NK-92 (cell line): Measurements from ENCODE around the gene ATP5ME.

Experiments
- DNase-seq: peaks from one replicate; lab custom pipeline; 2025; ENCODE audit not compliant: unreplicated experiment; lab: John Stamatoyannopoulos, UW

Gene ATP5ME

DNA sequence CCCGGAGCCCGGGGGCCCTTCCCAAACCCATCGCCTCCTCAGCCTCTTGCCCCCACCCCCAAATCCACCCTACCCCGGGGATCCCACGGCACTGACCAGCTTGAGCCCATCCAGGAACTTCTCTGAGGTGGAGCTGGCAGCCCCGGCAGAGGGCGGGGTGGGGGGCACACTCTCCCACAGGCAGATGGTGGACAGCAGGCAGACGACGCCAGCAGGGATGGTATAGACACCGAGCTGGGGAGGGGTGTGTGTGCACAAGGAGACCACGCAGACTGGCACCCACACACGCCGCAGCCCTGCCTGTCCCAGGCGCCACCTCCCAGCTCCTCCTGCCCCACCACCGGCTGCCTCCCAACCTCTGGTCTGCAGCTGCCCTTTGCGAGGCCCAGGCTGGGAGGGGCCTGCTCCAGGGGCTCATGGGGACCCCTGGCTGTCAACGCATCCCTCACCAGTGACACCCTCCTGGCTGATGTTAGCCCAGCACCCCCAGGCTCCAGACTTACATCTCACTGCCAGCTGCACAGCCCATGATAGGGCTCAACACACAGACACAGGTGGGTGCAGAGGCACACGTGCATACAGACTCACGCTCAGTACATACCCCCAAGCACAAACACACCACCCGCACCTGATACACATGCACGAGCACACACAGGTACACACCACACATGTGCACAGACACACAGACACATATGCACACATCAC is 10.7 kb upstream of the ATP5ME start:
- no peak for DNase-seq

DNA sequence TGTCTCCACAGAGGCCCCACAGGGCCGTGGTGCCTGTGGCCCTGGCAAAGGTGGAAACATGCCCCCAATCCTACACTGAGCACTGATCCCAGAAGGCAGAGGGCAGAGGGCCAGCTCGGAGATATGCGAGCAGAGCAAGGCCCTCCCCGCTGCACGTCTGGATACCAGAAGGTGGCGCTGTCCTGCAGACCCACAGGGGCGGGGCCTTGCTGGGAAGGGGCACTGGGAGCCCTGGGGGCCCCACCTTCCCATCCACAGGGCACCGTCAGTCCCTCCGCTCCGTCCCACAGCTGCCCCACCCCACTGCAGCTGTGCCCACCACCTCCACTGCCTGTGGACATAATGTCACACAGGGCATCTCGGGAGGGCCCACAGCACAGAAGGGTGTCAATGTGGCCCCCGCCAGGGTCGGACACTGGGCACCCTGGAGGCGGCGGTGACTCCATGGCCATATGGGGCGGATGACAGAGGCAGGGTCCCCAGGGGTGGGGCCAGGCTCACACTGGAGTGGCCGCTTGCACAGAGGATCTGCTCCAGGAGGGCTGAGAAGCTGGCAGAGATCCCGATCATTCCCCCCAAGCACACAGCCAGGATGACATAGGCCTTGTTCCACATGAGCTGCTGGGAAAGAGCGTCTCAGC is 10.0 kb upstream of the ATP5ME start:
- DNase-seq = no peak

DNA sequence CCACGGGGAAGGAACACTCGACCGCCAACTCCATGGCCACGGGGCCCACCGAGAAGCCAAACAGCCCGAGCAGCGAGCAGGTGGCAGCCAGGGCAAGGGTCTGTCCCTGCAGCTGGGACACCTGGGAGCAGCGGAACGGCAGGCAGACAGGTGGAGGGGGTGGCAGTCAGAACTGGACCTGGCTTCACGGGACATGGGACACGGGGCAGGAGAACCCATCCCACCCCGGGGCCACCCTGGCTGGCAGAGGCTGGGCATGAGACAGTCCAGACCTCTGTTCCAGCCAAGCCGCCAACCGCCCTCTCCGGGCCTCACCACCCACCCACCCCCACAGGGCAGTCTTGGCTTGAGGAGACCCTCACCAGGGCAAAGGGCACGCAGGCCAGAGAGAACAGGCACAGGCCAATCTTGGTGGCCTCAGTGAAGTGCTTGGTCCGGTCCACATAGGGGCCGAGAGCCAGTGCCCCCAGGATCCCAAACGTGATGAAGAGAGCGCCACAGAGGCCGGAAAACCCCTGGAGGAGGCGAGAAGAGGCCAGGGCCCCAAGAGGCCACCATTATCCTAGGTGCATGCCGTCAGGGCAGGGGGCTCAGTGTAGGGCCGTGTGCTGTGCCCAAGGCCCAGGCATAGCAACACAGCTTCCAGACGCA is 9.3 kb upstream of the ATP5ME start:
- no peak for DNase-seq

DNA sequence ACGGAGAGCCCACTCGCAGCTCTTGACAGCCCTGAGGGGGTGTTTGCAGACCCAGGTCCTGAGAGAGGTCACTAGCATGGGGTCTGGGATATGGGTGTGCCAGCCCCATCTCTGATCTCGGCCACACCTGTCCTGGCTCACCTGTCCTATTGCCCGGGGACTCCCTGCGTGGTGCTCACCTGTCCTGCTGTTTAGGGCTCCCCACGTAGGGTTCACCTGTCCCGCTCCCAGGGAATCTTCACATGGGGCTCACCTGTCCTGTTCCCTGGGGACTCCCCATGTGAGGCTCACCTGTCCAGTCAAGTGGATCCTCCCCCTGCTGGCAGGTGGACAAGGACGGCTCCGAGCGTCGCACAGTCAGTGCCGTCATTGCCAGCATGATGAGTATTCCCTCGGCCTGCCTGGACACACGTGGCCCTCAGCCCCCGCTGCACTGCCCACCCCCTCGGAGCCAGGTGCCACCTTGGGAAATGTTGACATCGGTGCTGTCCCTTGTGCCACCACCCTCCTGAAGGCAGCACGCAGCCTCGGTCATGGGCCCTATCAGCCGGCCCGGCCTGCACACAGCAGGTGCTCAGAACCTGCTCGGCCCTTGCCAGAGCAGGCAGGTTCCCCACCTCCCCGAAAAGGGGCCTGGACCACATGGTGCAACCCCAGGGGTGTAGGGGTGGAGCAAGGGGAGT is 8.6 kb upstream of the ATP5ME start:
- DNase-seq = no peak

DNA sequence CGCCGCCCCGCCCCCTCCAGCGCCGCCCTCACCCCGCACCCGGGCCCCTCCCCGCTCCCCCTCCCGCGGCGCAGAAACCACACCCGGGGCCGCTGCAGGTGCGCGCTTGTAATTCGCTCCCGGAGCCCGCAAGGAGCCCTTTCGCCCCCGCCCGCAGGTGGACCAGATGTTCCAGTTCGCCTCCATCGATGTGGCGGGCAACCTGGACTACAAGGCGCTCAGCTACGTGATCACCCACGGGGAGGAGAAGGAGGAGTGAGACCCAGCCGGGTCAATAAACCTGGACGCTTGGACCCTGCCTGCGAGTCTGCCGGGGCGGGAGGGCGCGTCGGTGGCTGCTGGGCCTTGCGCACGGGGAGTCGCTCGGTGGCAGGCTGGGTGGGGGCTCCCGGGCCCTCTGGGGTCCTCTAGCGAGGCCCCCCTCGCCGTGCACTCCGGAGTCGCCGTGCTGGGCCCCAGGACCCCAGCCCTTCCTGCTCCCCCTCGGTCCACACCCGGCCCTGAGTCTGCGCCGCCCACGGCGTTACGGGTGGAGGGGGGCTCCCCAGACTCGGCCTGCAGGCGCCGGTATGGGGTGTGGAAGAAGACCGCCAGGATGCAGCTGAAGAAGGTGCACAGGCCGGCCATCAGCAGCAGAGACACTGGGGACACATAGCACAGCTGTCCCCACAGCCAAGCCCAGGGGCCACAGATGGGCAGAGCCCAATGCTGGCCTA is 7.8 kb upstream of the ATP5ME start:
- DNase-seq = no peak

DNA sequence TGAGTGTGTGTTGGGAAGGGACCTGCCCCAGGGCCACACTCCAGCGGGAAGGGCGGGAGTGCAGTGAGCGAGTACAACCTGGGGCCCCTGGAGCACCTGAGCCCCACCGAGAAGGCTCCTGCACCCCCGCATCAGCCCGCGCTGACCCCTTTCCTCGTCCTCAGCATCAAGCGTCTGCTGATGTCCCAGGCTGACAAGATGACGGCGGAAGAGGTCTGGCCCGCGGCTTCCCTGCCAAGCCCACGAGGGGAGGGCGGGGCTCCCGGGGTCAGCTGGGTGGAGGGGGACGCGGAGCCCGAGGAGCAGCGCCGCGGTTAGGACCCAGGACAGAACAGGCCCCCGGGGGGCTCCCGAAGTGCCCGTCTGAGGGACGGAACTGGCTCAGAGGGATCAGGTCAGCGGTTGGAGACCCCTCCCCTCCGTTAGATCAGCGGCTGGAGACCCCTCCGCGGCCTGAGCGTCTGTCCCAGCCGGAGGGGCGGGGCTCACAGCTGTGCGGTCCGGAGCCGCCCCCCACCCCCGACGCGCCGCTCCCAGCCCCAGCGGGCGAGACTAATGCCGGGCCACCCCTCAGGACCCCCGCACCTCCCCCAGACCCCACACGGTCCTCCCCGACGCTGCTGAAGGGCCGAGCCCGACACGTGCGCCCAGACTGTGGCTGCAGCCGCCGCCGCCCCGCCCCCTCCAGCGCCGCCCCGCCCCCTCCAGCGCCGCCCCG is 7.0 kb upstream of the ATP5ME start:
- no peak for DNase-seq

DNA sequence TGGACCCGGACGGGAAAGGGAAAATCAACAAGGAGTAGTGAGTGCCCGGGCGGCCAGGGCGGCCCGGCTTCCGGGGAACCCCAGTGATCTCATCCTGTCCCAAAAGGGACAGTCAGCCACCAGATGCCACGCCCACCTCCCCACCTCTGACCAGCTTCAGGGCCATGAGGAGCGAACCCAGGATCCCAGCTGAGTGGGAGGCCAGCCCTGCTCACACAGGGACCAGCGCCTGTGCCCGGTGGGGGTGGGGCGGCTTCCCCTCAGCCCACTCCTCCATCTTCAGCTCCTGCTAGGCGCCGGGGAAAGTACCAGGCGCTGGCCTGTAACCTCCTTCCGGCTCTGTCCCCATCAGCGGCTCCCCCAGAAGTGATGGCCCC is 6.5 kb upstream of the ATP5ME start:
- no peak for DNase-seq

DNA sequence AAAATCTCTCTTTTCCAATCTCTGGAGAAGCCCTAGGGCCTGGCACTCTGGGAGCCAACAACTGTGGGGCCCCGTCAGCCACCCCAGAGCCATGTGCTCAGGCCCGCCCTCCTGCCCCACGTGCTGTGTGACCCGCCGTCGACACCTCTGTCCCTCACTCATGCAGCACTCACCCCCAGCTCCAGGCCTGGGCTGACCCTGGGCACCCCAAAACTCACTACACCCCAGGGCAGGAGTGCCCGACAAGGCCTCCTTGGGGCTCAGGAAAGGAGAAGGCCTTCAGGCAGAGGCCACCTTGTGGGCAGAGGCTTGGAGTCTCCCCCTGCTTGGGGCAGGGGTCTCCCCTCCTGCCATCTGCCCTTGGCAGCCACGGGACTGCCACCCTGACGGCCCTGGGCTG is 6.0 kb upstream of the ATP5ME start:
- DNase-seq = no peak

DNA sequence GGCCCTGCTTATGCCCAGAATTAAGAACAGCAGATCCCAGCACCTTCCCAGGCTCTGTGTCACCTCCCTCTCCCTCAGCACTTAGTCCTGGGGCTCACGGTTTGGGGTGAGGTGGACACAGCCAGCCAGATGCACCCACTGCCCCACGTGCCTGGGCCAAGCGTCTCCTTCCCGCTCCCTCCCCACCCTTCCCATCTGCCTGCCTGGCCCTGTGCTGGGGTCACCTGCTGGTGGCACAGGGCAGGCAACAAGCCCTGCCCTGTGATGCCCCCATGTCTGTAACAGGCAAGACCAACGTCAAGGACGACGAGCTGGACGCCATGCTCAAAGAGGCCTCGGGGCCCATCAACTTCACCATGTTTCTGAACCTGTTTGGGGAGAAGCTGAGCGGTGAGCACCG is 5.6 kb upstream of the ATP5ME start:
- DNase-seq = no peak

DNA sequence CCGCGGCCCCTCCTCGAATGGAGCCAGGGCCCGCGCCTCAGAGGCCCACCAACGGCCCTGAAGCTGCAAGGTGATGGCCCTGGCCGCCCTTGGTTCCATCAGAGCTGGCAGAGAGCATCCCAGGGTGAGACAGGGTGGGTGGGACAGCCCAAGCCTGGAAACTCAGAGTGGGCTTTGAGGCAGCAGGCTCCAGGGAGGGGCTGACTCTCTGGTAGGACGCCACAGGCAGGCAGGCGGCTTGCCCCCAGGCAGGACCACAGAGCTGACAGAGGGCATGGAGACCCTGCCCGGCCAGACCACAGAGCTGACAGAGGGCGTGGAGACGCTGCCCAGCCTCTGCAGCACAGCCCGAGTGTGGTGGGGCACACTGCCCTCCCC is 5.0 kb upstream of the ATP5ME start:
- DNase-seq = no peak

DNA sequence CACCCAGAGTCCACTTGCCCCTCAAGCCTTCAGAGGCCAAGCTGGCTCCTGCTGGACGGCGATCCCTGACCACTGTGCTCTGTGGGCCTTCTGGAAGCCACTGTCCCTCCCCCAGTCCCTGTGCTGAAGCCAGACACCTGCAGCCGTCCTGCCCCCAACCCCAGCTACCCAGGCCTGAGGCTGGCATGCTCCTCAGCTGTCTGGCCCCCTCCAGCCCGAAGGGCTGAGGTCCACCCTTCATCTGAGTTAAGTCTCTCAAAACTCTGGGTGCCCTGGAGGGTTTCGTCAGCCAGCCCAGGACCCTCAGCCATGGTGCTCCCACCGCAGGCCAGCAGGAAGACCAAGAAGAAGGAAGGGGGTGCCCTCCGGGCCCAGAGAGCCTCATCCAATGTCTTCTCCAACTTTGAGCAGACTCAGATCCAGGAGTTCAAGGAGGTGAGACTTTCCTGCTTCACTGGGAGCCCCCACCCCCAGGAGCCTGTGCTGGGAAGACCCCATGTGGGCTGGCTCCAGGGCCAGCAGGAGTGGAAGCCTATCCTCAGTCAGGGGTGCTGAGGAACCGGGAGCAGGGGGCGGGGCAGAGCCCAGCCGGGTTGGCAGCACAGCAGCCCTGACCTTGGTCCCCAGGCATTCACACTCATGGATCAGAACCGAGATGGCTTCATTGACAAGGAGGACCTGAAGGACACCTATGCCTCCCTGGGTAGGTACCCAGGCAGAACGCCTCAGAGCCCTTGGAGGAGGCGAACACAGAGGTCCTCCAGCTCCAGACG is 4.4 kb upstream of the ATP5ME start:
- no peak for DNase-seq

DNA sequence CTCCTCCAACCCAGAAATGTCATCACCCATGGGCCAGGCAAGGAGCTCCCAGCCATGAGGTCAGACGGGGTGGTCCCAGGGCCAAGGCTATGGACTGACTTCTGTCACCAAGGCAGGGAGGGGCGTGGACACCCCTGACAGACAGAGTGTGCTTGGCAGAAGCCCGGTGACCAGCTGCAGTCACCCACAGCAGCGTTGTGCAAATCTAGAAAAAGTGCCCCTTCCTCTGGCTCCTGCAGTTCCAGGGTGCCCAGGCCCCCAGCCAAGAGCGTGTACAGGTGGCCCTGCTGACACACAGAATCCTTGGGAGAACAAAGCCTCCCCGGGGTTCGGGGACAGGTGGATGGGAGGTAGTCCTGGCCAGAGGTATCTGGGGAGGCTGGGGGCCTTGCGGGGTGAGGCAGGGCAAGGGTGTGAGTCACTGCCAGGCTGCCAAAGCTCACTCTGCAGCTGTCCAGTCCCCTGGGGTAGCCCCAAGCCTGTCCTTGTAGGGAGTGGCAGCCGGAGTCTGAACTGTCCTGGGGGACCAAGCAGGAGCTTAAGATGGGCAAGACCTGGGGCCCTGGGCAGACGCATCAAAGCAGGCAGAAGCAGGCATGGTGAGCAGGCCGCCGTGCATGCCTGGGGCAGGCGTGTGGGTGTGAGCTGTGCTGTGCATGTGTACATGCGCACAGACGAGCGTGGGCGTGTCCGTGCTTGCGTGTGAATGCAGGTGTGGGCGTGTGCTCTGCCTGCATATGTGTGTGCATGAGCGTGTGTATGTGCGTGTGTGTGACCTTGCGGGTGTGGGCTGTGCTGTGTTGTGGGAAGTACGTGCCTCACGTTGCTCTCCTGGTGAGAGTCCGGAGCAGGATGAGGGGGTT is 3.6 kb upstream of the ATP5ME start:
- DNase-seq = no peak

DNA sequence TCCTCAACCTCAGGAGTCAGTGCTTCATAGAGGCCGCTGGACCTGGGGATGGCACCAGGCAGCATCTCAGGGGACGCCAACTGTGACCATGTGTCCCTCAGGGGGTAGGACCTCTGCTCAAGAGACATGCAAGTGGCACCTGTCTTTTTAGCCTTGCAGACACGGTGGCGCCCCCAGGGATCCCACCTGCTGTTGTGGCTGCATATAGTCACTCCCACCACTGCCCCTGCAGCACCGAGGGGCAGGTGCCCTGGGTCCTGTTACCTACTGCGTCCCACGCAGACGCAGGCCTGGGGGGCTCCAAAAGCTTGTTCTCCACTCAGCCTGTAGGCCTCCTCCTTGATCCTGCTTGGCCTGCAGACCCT is 2.8 kb upstream of the ATP5ME start:
- no peak for DNase-seq

DNA sequence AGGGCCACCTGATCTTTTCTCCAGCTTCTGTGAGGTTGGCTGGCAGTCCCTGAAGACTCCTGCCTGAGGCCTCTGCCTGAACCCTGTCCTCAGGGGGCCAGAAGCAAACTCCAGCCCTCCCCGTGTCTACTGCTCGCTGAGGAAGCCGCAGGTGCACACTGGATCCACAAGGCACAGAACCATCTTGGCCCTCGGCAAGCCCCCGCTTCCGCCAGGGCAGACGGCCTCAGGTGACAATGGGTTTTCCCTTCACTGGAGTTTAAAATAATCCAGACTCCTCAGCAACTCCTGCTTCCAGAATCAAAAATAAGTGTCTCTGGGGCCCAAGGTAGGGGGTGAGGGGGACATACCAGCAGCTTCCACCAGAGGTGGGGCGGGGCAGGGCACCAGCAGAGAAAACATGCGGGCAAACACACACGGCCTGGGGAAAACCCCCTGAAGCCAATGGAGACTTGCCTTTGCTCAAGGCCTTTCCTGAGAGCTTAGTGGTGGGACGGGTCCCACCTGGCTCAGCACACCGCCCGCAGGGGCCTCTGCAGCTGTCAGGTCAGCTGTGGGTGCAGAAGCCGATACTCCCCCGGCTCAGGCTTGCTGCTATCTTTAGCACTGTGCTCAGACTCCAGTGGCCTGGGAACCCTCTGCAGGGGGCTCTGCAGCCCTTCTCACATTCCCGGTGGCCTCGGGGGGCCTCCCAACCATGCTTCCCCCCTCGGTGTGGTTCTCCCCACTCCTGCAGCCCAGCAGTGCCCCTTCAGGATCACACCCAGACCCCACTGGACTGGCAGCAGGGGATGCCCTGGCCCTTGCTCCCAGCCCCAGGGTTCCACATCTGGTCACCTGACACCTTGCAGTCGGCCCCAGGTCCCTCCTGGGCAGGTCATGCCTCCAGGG is 2.1 kb upstream of the ATP5ME start:
- DNase-seq = no peak

DNA sequence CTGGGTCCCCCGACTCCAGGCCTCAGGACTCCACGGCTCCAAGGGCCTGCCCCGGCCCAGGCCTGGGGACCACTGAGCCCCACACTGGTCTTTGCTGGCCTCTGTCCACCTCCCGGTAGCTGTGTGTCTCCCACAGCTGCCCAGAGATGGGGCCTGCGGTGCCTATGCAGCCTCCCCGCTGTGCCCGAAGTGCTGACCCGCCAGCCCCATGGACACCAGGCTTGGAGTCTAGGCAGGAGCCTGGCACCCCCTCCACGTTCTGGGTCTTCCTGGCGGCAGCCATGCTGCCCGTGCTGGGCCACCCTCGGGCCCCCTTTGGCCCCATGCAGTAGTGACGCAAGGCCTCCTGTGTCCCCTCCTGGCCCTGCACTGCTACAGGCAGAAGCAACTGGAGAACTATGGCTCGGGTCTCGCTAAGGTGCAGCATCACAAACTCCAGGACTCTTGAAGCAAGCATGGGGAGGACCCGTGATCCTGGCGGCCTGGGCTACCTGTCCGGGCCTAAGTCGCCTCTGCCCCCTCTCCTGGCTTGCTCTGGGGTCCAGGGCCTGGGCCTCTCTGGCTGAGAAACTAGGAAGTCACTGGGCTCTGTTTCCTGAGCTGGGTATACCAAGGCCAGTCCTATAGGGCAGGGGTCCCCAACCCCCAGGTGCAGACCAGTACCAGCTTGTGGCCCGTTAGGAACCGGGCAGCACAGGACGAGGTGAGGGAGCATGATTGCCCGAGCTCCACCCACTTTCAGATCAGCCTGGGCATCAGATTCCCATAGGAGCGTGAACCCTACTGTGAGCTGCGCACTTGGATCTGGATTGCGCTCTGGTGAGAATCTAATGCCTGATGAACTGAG is 1.2 kb upstream of the ATP5ME start:
- no peak for DNase-seq

DNA sequence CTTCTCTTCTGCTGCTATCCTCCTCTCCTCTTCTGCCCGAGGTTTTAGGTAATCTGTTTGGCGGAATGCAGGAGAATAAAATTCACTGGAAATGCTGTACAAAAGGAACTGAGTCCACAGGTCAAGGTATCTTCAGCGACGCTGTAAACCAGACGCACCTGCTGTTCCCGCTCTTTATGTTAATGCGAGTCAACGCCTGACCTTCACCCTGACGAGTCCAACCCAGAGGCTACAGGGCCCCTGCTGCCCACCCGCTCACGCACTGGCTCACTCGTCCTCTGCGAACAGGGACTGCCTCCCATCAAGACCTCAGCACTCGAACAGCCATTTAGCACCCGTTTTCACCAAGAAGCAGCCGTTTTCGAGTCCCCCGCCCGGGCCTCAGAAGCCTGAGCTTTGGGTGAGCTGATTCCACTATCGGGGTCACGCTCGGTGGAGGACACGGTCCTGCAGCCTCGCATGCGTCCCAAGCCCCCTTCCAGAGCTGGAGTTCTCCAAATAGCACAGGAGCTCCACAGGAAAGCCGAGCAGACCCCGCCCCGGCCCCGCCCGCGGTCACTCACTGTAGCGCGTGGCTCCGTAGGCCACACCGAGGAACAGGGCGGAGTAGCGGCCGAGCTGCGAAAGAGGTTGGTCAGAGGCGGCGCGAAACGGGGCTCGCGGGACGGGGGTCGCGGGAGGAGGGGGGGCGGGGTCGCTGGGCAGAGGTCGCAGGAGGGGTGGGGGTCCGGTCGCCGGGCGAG is 556 bp downstream of the ATP5ME start:
- no peak for DNase-seq

DNA sequence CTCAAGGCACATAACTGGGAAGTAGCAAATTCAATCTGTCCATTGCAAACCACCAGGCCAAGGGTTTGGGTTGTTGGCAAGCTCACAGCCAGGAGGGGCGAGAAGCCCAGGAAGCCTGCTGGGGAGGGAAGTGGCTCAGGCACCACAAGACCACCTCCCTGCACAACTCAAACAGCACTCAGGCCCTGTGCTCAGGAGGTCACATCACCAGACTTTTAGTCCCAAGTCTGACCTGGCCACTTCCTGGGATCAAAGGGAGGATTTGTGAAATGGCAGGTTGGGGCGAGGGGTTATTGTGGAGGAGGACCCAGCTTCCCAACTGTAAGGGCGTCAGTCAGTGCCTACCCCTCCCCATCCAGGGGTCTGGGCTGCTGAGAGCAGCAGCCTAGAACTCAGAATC is 2.3 kb downstream of the ATP5ME start:
- no peak for DNase-seq
